SU-DHL-6 (cell line): ENCODE measurements around the gene SSR3.

Experiments
- CTCF ChIP-seq: fragments of 200-600 bp; sonication (generic); IDR thresholded peaks from one replicate; pipeline ENCODE4 v1.5.1; 2017; ENCODE audit warnings: antibody characterized with exemption, mild to moderate bottlenecking, low read length, moderate library complexity; ENCODE audit not compliant: insufficient read depth, poor library complexity, severe bottlenecking
- EZH2phosphoT487 ChIP-seq: fragments of 200-600 bp; sonication (generic), shearing (Covaris generic); conservative IDR thresholded peaks from 2 replicates; pipeline ENCODE4 v1.6.1; 2018; ENCODE audit warnings: mild to moderate bottlenecking, antibody characterized with exemption, low read length, moderate library complexity, mixed read lengths

GRCh38 chr3:156497326-156497725 is 57.6 kb downstream of the SSR3 start:
- TF ChIP-seq CTCF (no peak), EZH2phosphoT487 (no peak)
